Fibroblast of gingiva (primary cell): ENCODE data around the gene WDR43.

Source experiments
- DNase-seq: peaks from one replicate; pipeline ENCODE4 v3.0.0-alpha.2; 2011; ENCODE audit warnings: low read depth

The WDR43 gene

GRCh38 chr2:28894470-28895188 lies at the start of gene WDR43:
Gene WDR43, plus strand, starts transcription at chr2:28894667. Its CDS starts 32 bp downstream, at chr2:28894699.
- peak; percentile 99 for DNase-seq

GRCh38 chr2:28855193-28855592 lies 39.3 kb upstream of the WDR43 start:
- DNase-seq: no peak

- no peak for DNase-seq
Measured at GRCh38 chr2:28855977-28856376, 38.5 kb upstream of the WDR43 start.

- DNase-seq: no peak
Measured at GRCh38 chr2:28868611-28869010, 25.9 kb upstream of the WDR43 start.

- no peak for DNase-seq
Measured at GRCh38 chr2:28869494-28870145, 24.8 kb upstream of the WDR43 start.

- peak; percentile 95 for DNase-seq
Measured at GRCh38 chr2:28870146-28870891, 24.1 kb upstream of the WDR43 start, which contains the start of gene TRMT61B. Gene TRMT61B, minus strand, starts transcription at chr2:28870309. Its CDS starts 32 bp downstream, at chr2:28870277.

GRCh38 chr2:28871620-28872019 lies 22.8 kb upstream of the WDR43 start:
- no peak for DNase-seq

- no peak for DNase-seq
Measured at GRCh38 chr2:28880193-28880592, 14.3 kb upstream of the WDR43 start.

- DNase-seq: no peak
Measured at GRCh38 chr2:28893488-28893887, 979 bp upstream of the WDR43 start.

GRCh38 chr2:28895189-28895893 lies 874 bp downstream of the WDR43 start:
- no peak for DNase-seq

GRCh38 chr2:28896906-28897305 lies 2.4 kb downstream of the WDR43 start:
- peak; percentile 14 for DNase-seq

- no peak for DNase-seq
Measured at GRCh38 chr2:28898048-28898447, 3.6 kb downstream of the WDR43 start.

GRCh38 chr2:28901202-28901601 lies 6.7 kb downstream of the WDR43 start:
- no peak for DNase-seq

GRCh38 chr2:28901841-28902240 lies 7.4 kb downstream of the WDR43 start:
- no peak for DNase-seq

GRCh38 chr2:28902584-28902983 lies 8.1 kb downstream of the WDR43 start:
- DNase-seq: no peak

- peak; percentile 64 for DNase-seq
Measured at GRCh38 chr2:28904295-28904694, 9.8 kb downstream of the WDR43 start.

GRCh38 chr2:28904802-28905457 lies 10.5 kb downstream of the WDR43 start:
- DNase-seq: no peak

GRCh38 chr2:28905533-28905932 lies 11.1 kb downstream of the WDR43 start:
- no peak for DNase-seq

- DNase-seq: no peak
Measured at GRCh38 chr2:28906376-28906775, 11.9 kb downstream of the WDR43 start.

GRCh38 chr2:28906821-28907220 lies 12.4 kb downstream of the WDR43 start:
- no peak for DNase-seq

- no peak for DNase-seq
Measured at GRCh38 chr2:28908172-28908571, 13.7 kb downstream of the WDR43 start.
